BE2C (cell line): ENCODE data around the gene SP140.

ENCODE experiments used
- DNase-seq: peaks from one replicate; pipeline ENCODE4 v3.0.0-alpha.2; 2020
- H3K27me3 ChIP-seq: fragments of 250-450 bp; sonication (Bioruptor Pico); 2 replicates; pipeline ENCODE4 v1.5.1; 2020; ENCODE audit warnings: mild to moderate bottlenecking
- H3K36me3 ChIP-seq: fragments of 250-450 bp; sonication (Bioruptor Pico); 2 replicates; pipeline ENCODE4 v1.5.1; 2020; ENCODE audit warnings: mild to moderate bottlenecking
- H3K4me1 ChIP-seq: fragments of 250-450 bp; sonication (Bioruptor Pico); 2 replicates; pipeline ENCODE4 v1.5.1; 2020
- H3K4me3 ChIP-seq: 2 replicates; pipeline ENCODE4 v1.5.1; 2011; ENCODE audit warnings: low read depth, low read length
- H3K9me3 ChIP-seq: fragments of 250-450 bp; sonication (Bioruptor Pico); 2 replicates; pipeline ENCODE4 v1.5.1; 2020
- TF ChIP-seq, protein P1 (sequence below): IDR thresholded peaks from 2 replicates; pipeline ENCODE4 v1.5.1; 2012; ENCODE audit warnings: mild to moderate bottlenecking, low read depth, low read length

SP140 gene

GRCh38 chr2:230360028-230360427 lies 134.5 kb downstream of the SP140 start:
- TF ChIP-seq, protein P1, sequence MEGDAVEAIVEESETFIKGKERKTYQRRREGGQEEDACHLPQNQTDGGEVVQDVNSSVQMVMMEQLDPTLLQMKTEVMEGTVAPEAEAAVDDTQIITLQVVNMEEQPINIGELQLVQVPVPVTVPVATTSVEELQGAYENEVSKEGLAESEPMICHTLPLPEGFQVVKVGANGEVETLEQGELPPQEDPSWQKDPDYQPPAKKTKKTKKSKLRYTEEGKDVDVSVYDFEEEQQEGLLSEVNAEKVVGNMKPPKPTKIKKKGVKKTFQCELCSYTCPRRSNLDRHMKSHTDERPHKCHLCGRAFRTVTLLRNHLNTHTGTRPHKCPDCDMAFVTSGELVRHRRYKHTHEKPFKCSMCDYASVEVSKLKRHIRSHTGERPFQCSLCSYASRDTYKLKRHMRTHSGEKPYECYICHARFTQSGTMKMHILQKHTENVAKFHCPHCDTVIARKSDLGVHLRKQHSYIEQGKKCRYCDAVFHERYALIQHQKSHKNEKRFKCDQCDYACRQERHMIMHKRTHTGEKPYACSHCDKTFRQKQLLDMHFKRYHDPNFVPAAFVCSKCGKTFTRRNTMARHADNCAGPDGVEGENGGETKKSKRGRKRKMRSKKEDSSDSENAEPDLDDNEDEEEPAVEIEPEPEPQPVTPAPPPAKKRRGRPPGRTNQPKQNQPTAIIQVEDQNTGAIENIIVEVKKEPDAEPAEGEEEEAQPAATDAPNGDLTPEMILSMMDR = no peak
- Histone ChIP-seq H3K9me3 (no peaks in the 10 kb centered on the region), H3K4me3 (no peak overlapping the region), H3K27me3 (no peaks in the 10 kb centered on the region), H3K36me3 (no peaks in the 10 kb centered on the region), H3K4me1 (no peaks in the 10 kb centered on the region)
- no peak for DNase-seq

DNA sequence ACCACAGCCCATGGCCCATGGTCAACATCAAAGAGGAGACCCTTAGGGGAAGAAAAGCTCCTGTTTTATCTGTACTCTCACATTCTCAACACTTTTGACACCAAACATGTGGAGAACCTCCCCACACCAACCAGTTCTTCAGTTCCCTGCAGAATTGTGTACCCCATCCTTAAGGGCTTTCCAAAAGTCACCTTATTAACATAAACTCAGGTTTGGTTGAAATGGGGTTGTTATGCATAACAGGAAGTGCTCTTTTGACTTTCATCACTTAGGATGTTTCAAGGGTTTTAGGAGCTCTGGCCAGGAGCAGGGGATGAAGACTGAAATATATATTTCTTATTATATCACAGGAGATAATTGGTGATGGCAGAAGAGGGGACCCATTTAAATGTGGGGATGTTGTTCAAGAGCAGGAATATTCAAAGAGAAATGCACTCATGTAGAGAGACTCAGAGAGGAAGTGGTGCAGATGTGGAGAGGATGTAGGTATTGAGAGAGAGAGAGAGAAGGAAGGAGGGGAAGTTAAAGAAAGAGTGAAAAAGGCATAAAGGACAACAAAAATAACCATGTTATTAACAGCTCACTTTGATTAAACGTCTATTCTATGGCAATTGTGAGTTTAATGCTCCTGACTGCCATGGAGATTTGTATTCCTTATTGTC lies 136.6 kb downstream of the SP140 start:
- TF ChIP-seq, protein P1 = no peak
- Histone ChIP-seq H3K27me3 (no peaks in the 10 kb centered on the region), H3K4me3 (no peak overlapping the region), H3K9me3 (no peaks in the 10 kb centered on the region), H3K36me3 (no peaks in the 10 kb centered on the region), H3K4me1 (no peaks in the 10 kb centered on the region)
- DNase-seq = no peak
